ENCODE results near the gene KCND1.

The KCND1 gene

DNA sequence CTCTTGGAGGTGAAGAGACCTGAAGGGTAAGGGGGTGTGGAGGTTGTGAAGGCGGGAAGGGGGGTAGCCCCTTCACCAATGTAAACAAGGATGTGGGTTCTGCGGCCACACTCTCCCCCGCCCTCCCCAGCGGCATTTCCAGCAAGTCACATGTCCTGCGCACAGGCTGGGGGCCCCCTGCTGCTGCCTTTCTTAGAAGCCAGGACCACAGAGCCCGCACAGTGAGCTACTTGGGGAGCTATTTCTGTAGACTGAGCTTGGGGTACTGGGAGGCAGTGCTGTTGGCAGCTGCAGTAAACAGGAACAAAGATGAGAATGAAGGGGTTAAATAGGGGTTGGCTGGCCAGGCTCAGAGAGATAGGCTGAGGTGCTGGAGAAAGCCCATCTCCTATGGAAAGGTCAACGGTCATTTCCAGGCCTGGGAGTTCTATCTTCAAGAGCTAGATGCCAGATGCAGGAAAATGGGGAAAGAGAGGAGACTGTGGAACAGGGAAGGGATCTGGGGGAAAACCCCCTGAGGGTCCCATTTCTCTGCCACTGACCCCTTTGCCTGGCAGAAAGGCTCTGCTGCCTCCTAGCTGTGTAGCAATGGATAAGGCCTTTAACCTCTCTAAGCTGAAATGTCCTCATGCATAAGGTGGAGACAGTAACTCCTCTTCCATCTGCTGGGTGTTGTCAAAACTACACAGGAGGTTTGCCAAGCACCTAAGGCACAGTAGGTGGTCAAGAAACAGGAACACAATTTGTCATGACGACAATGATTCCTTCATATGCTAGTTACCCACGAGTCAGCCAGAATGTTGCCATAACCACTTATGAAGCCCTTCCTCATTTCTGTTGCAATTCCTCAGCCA, 34.4 kb downstream of the KCND1 start:
- DNase-seq: peak; percentile 96

GRCh38 chrX:48936429-48937053, 35.1 kb downstream of the KCND1 start:
- peak; percentile 30 for DNase-seq

- DNase-seq: no peak
Observed at GRCh38 chrX:48935301-48935670, 36.4 kb downstream of the KCND1 start.

- peak; percentile 56 for DNase-seq
Observed at GRCh38 chrX:48934581-48935300, 36.9 kb downstream of the KCND1 start.

GRCh38 chrX:48933757-48934156, 37.9 kb downstream of the KCND1 start:
- DNase-seq: peak; percentile 51

DNA sequence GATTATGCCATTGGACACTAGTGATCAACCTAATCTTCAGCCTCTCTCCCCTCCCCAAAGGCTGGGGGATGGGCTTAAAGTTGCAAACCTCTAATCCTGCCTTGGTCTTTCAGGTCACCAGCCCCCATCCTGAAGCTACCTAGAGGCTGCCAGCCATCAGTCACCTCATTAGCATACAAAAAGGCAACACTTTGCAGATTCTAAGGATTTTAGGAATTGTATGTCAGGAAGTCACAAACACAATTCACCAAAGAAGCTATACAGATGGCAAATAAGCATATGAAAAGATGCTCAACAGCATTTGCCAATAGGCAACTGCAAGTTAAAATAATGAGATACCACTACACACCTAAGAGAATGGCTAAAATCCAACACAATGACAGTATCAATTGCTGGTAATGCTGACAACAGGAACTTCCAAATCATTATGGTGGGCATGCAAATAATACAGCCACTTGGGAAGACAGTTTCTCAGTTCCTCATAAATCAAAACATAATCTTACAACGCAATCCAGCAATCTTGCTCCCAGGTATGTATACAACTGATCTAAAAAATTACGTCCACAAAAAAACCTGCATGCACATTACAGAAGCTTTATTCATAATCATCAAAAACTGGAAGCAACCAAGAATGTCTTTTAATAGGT, 43.8 kb downstream of the KCND1 start:
- no peak for DNase-seq

GRCh38 chrX:48927123-48927522, 44.5 kb downstream of the KCND1 start:
- DNase-seq: no peak

GRCh38 chrX:48924270-48924669, 47.4 kb downstream of the KCND1 start:
- DNase-seq: no peak

DNA sequence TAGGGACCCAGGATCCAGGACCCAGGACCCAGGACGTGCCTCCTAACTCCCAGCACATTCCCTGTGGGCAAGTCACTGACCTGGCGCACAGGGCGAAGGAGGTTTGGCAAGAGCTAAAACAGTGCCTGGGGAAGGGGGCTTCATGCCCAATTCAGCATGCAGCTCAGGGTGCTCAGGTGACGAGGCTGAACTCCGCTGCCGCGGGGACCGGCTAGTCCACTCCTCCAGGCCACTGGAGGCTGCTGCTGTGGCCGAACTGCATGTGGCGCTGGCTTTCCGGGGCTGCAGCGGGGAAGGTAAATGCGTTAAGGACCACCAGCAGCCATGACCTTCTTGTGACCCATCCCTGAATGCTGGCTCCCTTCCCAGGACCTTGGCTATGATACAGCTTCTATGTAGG, 47.9 kb downstream of the KCND1 start:
- no peak for DNase-seq

DNA sequence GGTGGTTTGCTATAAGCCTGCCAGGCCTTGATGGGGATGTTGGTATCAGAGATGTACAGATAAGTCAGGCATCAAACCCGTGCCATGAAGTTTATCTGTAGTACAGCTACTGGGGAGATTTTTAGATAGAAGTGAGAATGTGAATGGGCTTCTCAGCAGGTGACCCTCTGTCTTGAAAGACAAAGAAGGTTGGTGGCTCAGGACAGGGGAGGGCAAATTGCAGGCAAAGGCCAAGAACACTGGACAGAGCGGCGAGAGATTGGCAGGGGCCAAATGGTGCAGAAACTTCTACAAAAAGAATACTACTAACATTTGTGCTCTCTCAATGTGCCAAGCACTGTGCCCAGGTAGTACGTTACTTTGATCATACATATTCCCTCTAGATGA, 50.9 kb downstream of the KCND1 start:
- no peak for DNase-seq

- peak; percentile 62 for DNase-seq
Observed at GRCh38 chrX:48919947-48920717, 51.5 kb downstream of the KCND1 start.

- peak; percentile 46 for DNase-seq
Observed at GRCh38 chrX:48919360-48919841, 52.2 kb downstream of the KCND1 start.

GRCh38 chrX:48918643-48919340, 52.9 kb downstream of the KCND1 start, which contains the start of gene PIM2:
TSS of gene PIM2 (minus strand) at chrX:48919024. CDS start at chrX:48918834, 190 bp downstream.
- peak; percentile 96 for DNase-seq

DNA sequence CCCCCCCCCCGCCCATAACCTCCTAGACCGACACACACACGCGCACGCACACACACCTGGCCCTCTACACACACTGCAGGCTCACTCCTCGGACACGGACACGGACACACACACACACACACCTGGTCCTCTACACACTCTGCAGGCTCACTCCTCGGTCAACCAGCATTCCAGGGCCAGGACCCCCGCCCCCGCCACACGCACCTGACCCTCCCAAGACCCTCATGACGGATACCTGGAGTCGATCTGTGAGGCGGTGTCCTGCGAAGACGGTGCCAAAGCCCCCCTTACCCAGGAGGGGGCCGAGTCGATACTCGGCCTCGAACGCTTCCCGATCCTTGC, 53.4 kb downstream of the KCND1 start:
- DNase-seq: no peak

- DNase-seq: peak; percentile 94
Observed at GRCh38 chrX:48917139-48918001, 54.3 kb downstream of the KCND1 start.

DNA sequence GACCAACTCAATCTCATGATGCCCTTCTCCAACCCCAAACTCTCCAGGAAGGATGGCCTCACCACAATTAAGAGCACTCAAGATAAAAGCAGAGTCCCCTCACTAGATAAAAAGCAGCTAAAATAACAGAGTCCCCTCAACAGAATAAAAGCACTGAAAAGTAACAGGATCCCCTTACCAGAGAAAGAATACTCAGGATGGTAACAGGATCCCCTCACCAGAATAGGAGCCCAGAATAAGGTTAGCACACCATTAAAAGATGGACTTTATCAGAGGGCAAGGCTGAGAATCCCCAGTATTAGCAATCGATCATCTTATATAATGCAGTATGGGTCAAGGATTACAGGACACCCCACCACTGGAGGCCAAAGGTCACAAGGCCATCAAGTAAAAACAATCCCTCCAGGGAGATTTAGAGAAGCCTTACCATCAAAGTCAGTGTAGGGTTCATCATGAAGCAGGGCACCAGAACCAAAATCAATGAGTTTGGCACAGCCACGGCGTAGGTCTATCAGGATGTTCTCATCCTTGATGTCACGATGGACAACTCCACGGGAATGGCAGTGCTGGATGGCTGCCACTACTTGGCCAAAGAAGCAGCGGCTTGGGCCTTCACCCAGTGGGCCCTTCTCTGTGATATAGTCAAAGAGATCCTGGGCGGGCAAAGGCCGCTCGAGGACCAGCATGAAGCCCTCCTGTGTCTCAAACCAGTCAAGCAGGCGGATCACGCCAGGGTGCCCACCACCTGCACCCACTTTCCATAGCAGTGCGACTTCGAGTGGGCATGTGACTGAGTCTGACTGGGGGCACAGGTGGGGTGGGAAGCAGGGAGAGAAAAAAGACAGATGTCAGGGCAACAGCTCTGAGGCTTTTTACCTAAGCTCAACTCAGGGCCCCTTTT, 56.8 kb downstream of the KCND1 start:
- no peak for DNase-seq

DNA sequence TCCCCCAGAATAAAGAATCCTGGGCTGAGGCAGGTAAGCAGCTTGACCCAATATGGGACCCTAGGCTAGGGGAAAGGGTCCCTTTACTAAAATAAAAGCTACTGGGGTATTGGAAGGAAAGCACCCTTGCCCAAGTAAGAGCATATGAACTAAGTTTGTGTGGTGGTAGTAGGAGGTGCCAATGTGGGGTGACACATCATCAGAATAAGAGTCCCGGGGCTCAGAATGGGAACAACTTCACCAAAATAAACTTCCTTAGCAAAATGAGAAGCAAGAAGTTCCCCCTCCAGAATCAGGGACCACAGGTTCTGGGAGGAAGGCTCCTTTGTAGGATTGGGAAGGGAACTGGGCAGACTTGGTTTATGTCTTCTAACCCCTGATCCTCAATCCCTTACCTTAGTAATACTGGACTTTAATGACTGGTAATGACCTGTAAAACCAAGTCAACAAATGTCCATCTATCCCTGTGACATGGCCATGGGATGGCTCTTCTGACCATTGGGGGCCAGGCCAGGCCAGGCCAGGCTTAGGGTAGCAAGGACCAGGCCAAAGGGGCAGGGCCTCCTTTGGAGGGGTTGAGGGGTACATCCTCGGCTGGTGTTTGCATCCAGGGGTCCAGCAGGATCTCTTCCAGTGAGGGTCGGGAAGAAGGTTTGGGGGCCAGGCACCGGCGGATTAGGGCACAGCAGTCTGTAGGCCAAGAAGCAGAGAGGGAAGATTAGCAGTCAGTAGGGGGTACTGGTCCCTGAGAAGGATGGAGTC, 57.9 kb downstream of the KCND1 start:
- DNase-seq: no peak

DNA sequence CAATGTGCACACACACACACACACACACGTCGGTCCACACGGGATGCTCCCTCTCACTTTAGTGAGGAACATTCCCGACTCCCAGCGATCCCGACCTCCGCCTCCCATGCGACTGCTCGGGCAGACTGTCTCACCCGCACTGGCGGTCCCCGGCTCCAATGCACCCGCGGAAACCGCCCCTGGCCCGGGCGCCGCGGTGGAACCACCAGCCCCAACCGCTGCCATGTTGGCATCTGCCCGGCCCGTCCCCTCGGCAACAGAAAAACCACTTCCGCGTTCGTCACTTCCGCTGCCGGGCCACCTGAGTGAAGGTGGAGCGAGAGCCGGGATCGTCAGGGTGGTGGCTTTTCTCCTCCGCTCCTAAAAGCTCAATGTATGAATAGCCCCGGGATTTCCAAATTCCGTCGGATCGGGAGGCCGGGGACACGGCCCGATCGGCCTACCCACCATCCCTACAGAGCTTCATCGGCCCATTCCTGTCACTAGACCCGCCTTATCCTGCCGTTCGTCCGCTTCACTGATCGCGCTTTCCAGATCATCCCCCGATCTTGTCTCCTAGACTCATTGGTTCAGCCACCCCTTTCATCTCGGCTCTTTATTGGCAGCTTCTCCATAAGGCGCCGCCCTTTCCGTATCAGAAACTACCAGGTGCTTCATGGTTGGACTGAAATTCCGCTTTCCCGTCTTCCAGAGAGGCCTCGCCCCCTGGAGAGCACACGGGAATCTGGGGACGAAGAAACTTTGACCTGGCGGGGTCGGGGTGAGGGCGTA, 60.0 kb downstream of the KCND1 start, which contains the start of gene SLC35A2:
TSS of gene SLC35A2 (minus strand) at position 235 of the 771 bp plus-strand sequence. CDS start at position 225, 10 bp downstream.
- DNase-seq: peak; percentile 89
